ENCODE data around the gene TRAPPC14. TPM values are rescaled to one million over a fixed set of nuclear protein-coding genes. Genes with fewer than 3 reads are reported as not detected.

The TRAPPC14 gene
- total and polyA plus RNA-seq, 2 of the 13 experiments (the other 11 are each of a cell fraction or from before 2014, with no cell fraction given), result 4.7 to 9.6 TPM

DNA sequence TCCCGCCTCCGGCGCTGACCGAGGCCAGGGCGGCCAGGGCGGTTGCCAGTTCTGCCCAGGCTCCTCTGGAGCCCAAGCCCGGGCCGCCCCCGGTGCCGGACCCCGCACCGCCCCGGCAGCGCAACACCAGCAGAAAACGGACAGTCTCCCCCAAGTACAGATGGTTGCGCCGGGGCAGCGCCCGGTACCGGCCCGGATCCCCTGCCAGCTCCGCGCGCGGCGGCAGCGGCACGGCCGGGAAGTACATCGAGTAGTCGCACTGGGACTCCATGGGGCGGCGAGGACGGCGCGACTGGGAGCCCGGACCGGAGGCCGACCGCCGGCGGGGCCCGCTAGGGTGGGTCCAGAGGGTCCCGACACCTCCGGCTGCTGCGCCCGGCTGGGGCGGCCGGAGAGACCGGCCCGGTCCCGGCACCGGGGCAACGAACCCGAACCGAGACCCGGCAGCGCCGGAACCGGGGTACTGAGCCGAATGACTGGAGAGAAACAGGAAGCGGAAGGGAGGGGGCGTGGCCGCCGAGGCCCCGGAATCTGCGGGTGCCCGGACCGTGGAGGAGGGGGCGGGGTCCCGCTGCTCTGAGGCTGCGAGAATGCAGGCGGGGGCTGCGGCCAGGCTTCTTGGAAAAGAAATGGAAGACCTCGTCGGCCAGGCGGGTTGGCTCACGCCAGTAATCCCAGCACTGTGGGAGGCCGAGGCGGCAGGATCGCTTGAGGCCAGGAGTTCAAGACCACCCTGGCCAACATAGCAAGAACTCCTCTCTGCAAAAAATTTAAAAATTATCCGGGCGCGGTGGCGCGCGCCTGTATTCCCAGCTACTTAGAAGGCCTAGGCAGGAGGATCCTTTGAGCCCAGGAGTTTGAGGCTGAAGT, at the start of gene TRAPPC14 (continued):
- TF ChIP-seq, protein P1, sequence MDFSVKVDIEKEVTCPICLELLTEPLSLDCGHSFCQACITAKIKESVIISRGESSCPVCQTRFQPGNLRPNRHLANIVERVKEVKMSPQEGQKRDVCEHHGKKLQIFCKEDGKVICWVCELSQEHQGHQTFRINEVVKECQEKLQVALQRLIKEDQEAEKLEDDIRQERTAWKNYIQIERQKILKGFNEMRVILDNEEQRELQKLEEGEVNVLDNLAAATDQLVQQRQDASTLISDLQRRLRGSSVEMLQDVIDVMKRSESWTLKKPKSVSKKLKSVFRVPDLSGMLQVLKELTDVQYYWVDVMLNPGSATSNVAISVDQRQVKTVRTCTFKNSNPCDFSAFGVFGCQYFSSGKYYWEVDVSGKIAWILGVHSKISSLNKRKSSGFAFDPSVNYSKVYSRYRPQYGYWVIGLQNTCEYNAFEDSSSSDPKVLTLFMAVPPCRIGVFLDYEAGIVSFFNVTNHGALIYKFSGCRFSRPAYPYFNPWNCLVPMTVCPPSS (IDR thresholded peaks at IDR 0.05), result no peak
- TF ChIP-seq, protein P2, sequence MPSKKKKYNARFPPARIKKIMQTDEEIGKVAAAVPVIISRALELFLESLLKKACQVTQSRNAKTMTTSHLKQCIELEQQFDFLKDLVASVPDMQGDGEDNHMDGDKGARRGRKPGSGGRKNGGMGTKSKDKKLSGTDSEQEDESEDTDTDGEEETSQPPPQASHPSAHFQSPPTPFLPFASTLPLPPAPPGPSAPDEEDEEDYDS (CRISPR knock-in tag; IDR thresholded peaks at IDR 0.05), result peak; percentile 34; the same call in 1 of the 2 replicates
- TF ChIP-seq MAZ (IDR thresholded peaks at IDR 0.05; ENCODE audit: borderline replicate concordance, low read depth, low read length) (peak; percentile 67), MAZ (CRISPR knock-in tag; IDR thresholded peaks at IDR 0.05; ENCODE audit: low read depth) (peak; percentile 76), SUZ12 (IDR thresholded peaks at IDR 0.05; ENCODE audit: low read depth, low read length) (no peak), HNRNPL (IDR thresholded peaks at IDR 0.05; ENCODE audit: low read depth, low read length) (no peak), MXD4 (CRISPR knock-in tag; IDR thresholded peaks at IDR 0.05) (peak; percentile 63; the same call in 1 of the 2 replicates), RFXANK (CRISPR knock-in tag; IDR thresholded peaks at IDR 0.05) (no peak), SALL1 (CRISPR knock-in tag; IDR thresholded peaks at IDR 0.05) (peak; percentile 75), ERF (CRISPR knock-in tag; IDR thresholded peaks at IDR 0.05) (peak; percentile 41; the same call in 1 of the 2 replicates), PLRG1 (conservative IDR thresholded peaks at IDR 0.05) (no peak), ZBTB7B (CRISPR knock-in tag; IDR thresholded peaks at IDR 0.05) (no peak), ZNF644 (CRISPR knock-in tag; IDR thresholded peaks at IDR 0.05; ENCODE audit: low read depth) (no peak), TAF1 (CRISPR knock-in tag; IDR thresholded peaks at IDR 0.05) (peak; percentile 58; the same call in 1 of the 2 replicates), RFXAP (CRISPR knock-in tag; IDR thresholded peaks at IDR 0.05; ENCODE audit: borderline replicate concordance) (no peak)
- TF ChIP-seq, protein P3, sequence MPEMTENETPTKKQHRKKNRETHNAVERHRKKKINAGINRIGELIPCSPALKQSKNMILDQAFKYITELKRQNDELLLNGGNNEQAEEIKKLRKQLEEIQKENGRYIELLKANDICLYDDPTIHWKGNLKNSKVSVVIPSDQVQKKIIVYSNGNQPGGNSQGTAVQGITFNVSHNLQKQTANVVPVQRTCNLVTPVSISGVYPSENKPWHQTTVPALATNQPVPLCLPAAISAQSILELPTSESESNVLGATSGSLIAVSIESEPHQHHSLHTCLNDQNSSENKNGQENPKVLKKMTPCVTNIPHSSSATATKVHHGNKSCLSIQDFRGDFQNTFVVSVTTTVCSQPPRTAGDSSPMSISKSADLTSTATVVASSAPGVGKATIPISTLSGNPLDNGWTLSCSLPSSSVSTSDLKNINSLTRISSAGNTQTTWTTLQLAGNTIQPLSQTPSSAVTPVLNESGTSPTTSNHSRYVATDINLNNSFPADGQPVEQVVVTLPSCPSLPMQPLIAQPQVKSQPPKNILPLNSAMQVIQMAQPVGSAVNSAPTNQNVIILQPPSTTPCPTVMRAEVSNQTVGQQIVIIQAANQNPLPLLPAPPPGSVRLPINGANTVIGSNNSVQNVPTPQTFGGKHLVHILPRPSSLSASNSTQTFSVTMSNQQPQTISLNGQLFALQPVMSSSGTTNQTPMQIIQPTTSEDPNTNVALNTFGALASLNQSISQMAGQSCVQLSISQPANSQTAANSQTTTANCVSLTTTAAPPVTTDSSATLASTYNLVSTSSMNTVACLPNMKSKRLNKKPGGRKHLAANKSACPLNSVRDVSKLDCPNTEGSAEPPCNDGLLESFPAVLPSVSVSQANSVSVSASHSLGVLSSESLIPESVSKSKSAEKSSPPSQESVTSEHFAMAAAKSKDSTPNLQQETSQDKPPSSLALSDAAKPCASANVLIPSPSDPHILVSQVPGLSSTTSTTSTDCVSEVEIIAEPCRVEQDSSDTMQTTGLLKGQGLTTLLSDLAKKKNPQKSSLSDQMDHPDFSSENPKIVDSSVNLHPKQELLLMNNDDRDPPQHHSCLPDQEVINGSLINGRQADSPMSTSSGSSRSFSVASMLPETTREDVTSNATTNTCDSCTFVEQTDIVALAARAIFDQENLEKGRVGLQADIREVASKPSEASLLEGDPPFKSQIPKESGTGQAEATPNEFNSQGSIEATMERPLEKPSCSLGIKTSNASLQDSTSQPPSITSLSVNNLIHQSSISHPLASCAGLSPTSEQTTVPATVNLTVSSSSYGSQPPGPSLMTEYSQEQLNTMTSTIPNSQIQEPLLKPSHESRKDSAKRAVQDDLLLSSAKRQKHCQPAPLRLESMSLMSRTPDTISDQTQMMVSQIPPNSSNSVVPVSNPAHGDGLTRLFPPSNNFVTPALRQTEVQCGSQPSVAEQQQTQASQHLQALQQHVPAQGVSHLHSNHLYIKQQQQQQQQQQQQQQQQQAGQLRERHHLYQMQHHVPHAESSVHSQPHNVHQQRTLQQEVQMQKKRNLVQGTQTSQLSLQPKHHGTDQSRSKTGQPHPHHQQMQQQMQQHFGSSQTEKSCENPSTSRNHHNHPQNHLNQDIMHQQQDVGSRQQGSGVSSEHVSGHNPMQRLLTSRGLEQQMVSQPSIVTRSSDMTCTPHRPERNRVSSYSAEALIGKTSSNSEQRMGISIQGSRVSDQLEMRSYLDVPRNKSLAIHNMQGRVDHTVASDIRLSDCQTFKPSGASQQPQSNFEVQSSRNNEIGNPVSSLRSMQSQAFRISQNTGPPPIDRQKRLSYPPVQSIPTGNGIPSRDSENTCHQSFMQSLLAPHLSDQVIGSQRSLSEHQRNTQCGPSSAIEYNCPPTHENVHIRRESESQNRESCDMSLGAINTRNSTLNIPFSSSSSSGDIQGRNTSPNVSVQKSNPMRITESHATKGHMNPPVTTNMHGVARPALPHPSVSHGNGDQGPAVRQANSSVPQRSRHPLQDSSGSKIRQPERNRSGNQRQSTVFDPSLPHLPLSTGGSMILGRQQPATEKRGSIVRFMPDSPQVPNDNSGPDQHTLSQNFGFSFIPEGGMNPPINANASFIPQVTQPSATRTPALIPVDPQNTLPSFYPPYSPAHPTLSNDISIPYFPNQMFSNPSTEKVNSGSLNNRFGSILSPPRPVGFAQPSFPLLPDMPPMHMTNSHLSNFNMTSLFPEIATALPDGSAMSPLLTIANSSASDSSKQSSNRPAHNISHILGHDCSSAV (CRISPR knock-in tag; IDR thresholded peaks at IDR 0.05; ENCODE audit: borderline replicate concordance), result no peak
- TF ChIP-seq, protein P4, sequence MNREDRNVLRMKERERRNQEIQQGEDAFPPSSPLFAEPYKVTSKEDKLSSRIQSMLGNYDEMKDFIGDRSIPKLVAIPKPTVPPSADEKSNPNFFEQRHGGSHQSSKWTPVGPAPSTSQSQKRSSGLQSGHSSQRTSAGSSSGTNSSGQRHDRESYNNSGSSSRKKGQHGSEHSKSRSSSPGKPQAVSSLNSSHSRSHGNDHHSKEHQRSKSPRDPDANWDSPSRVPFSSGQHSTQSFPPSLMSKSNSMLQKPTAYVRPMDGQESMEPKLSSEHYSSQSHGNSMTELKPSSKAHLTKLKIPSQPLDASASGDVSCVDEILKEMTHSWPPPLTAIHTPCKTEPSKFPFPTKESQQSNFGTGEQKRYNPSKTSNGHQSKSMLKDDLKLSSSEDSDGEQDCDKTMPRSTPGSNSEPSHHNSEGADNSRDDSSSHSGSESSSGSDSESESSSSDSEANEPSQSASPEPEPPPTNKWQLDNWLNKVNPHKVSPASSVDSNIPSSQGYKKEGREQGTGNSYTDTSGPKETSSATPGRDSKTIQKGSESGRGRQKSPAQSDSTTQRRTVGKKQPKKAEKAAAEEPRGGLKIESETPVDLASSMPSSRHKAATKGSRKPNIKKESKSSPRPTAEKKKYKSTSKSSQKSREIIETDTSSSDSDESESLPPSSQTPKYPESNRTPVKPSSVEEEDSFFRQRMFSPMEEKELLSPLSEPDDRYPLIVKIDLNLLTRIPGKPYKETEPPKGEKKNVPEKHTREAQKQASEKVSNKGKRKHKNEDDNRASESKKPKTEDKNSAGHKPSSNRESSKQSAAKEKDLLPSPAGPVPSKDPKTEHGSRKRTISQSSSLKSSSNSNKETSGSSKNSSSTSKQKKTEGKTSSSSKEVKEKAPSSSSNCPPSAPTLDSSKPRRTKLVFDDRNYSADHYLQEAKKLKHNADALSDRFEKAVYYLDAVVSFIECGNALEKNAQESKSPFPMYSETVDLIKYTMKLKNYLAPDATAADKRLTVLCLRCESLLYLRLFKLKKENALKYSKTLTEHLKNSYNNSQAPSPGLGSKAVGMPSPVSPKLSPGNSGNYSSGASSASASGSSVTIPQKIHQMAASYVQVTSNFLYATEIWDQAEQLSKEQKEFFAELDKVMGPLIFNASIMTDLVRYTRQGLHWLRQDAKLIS (CRISPR knock-in tag; IDR thresholded peaks at IDR 0.05), result no peak

Data from HepG2 (cell line).